ENCODE results near the gene PTPRE.

GRCh38 chr10:128048819-128049210, 141.9 kb downstream of the PTPRE start:
- TF ChIP-seq YY1 (IDR thresholded peaks at IDR 0.05; ENCODE audit: insufficient read depth, insufficient read length) (no peak), ZNF274 (IDR thresholded peaks at IDR 0.05; ENCODE audit: low read depth, low read length) (no peak), SUZ12 (IDR thresholded peaks at IDR 0.05; ENCODE audit: extremely low read depth, insufficient read depth, insufficient read length) (no peak)
